Measurements from ENCODE around the gene ZNF655.

GRCh38 chr7:99543081-99543671, 15.3 kb upstream of the ZNF655 start:
- TF ChIP-seq CTCF (IDR thresholded peaks at IDR 0.05) (no peak), ZFX (IDR thresholded peaks at IDR 0.05; ENCODE audit: borderline replicate concordance) (no peak)

All from 22Rv1 (cell line).